Thymus (tissue), 11 donors: ENCODE data around the gene NLRP10. TPM values are rescaled to one million over a fixed set of nuclear protein-coding genes. Genes with fewer than 3 reads are reported as not detected.

Experiments
- DNase-seq, 9 donors: peaks; one replicate each; pipeline ENCODE4 v3.0.0-alpha.2; 2013; ENCODE audit warnings: low spot score in 9 of 9, low read depth in 6 of 9, missing footprints in 1 of 9
- H3K27ac ChIP-seq, 2 donors: one replicate each; pipeline ENCODE4 v1.5.1; 2013; ENCODE audit warnings: control low read depth in 1 of 2, low read depth in 1 of 2, low read length in 1 of 2, mild to moderate bottlenecking in 1 of 2, moderate library complexity in 1 of 2
- H3K27me3 ChIP-seq, 2 donors: one replicate each; pipeline ENCODE4 v1.5.1; 2013; ENCODE audit warnings: low read length in 1 of 2; ENCODE audit not compliant: control insufficient read depth in 2 of 2, insufficient read depth in 1 of 2
- H3K36me3 ChIP-seq, 2 donors: one replicate each; pipeline ENCODE4 v1.5.1; 2013; ENCODE audit warnings: low read length in 1 of 2, mild to moderate bottlenecking in 1 of 2, moderate library complexity in 1 of 2; ENCODE audit not compliant: control insufficient read depth in 2 of 2, insufficient read depth in 2 of 2
- H3K4me1 ChIP-seq, 2 donors: one replicate each; pipeline ENCODE4 v1.5.1; 2013; ENCODE audit warnings: low read length in 2 of 2; ENCODE audit not compliant: control insufficient read depth in 2 of 2, insufficient read depth in 2 of 2
- H3K4me3 ChIP-seq, 2 donors: one replicate each; pipeline ENCODE4 v1.5.1; 2013; ENCODE audit warnings: low read length in 2 of 2, control low read depth in 1 of 2, mild to moderate bottlenecking in 1 of 2
- H3K9me3 ChIP-seq, 2 donors: one replicate each; pipeline ENCODE4 v1.5.1; 2013; ENCODE audit warnings: low read length in 1 of 2, mild to moderate bottlenecking in 1 of 2; ENCODE audit not compliant: control insufficient read depth in 2 of 2, insufficient read depth in 1 of 2
- WGBS: extraction: QIAGEN DNeasy Blood & Tissue Kit; methylation state at CpG from one replicate; pipeline ENCODE4 v1.1.7; 2013; 5-methylcytosine and 5-hydroxymethylcytosine counted together
- polyA plus RNA-seq: library from polyadenylated mRNA; stranded (reverse); fragments of 200-250 nt; gene quantifications from one replicate; pipeline ENCODE4 v1.2.3, GENCODE V29; 2013
- total RNA-seq: library from RNA; stranded (reverse); fragments of 120-200 nt; gene quantifications from one replicate; pipeline ENCODE4 v1.2.4, GENCODE V29; 2013
- donor health status: healthy.

The NLRP10 gene
- total and polyA plus RNA-seq, 2 donors, result 0.21 TPM; not detected in 1

- DNase-seq, result no peak
- Histone ChIP-seq H3K27ac (no peak overlapping the region), H3K36me3 (no peaks in the 10 kb centered on the region), H3K27me3 (no peaks in the 10 kb centered on the region), H3K4me3 (no peak overlapping the region), H3K9me3 (no peaks in the 10 kb centered on the region), H3K4me1 (no peaks in the 10 kb centered on the region)
- WGBS, result 92% methylated on average over 6 of the region's 6 CpGs
These were observed 37.6 kb downstream of the NLRP10 start for GRCh38 chr11:7927635-7928034.

- no peak overlapping the region for H3K4me3 ChIP-seq
- H3K27me3 ChIP-seq, result no peaks in the 10 kb centered on the region
- H3K4me1 ChIP-seq, result no peaks in the 10 kb centered on the region
- WGBS, result 97% methylated on average over 2 of the region's 2 CpGs
- no peak overlapping the region for H3K27ac ChIP-seq
- H3K9me3 ChIP-seq, result no peaks in the 10 kb centered on the region
- no peak for DNase-seq
- no peaks in the 10 kb centered on the region for H3K36me3 ChIP-seq
These were observed 40.7 kb downstream of the NLRP10 start for GRCh38 chr11:7924536-7924935.

GRCh38 chr11:7918141-7918540, 47.1 kb downstream of the NLRP10 start:
- H3K36me3 ChIP-seq, result no peaks in the 10 kb centered on the region
- H3K4me1 ChIP-seq, result no peaks in the 10 kb centered on the region
- no peak overlapping the region for H3K27ac ChIP-seq
- no peak overlapping the region for H3K4me3 ChIP-seq
- no peak for DNase-seq
- H3K9me3 ChIP-seq, result no peaks in the 10 kb centered on the region
- H3K27me3 ChIP-seq, result no peaks in the 10 kb centered on the region
- WGBS, result 87% methylated on average over 2 of the region's 2 CpGs

Other genes starting within 250 kb of the NLRP10 start
- gene OR5P2, start 168.5 kb downstream of the NLRP10 start, total RNA-seq, result not detected
- gene OR5P2, start 168.5 kb downstream of the NLRP10 start, polyA plus RNA-seq, result not detected
- not detected for gene OR5P3, start 134.6 kb downstream of the NLRP10 start, total RNA-seq
- gene OR5P3, start 134.6 kb downstream of the NLRP10 start, polyA plus RNA-seq, result not detected
- not detected for gene OR10A6, start 34.2 kb downstream of the NLRP10 start, total RNA-seq
- gene OR10A6, start 34.2 kb downstream of the NLRP10 start, polyA plus RNA-seq, result 0.05 TPM
- gene OR10A3, start 23.7 kb downstream of the NLRP10 start, total RNA-seq, result not detected
- not detected for gene OR10A3, start 23.7 kb downstream of the NLRP10 start, polyA plus RNA-seq
- 281 TPM for gene EIF3F, start 21.9 kb upstream of the NLRP10 start, total RNA-seq
- gene EIF3F, start 21.9 kb upstream of the NLRP10 start, polyA plus RNA-seq, result 266 TPM
- 2.5 TPM for gene TUB, start 115.8 kb upstream of the NLRP10 start, total RNA-seq
- 0.80 TPM for gene TUB, start 115.8 kb upstream of the NLRP10 start, polyA plus RNA-seq
- 3.3 TPM for gene RIC3, start 203.6 kb upstream of the NLRP10 start, total RNA-seq
- gene RIC3, start 203.6 kb upstream of the NLRP10 start, polyA plus RNA-seq, result 15.7 TPM